H4 (cell line): ENCODE data around the gene TIMP4. TPM values are rescaled to one million over a fixed set of nuclear protein-coding genes. Genes with fewer than 3 reads are reported as not detected.

Experiments
- DNase-seq: peaks from one replicate; pipeline ENCODE4 v3.0.0-alpha.2; 2015; ENCODE audit warnings: low spot score
- total RNA-seq: library from RNA; depleted of rRNA; stranded (reverse); fragments of >200 nt; shearing (Covaris generic); gene quantifications from 2 replicates; pipeline ENCODE4 v1.2.3, GENCODE V29; 2014

Gene TIMP4
- total RNA-seq, 1 experiment from 2014 or later: 0.52 TPM

- no peak for DNase-seq
Observed at GRCh38 chr3:12147049-12147780, 11.5 kb downstream of the TIMP4 start.

GRCh38 chr3:12143949-12144504 is 14.7 kb downstream of the TIMP4 start:
- peak; percentile 67 for DNase-seq

DNA sequence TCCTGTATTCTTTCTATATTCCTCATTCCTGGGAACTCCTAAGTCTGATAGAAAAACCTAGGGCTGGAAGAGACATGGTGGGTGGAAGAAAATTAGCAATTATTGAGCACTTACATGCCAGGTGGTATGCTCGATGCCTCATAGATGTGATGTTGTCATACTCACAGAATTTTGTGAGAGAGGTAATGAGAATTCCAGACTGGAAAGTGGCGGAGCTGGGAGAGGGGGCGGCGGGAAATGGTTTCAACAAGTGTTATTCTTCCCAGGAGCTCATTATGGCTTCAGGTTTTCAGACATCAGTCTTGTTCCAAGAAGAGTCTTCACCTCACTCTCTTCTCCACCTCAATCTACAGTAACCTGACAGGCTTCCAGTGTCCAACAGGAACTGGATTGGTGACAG is 16.2 kb downstream of the TIMP4 start:
- no peak for DNase-seq

DNA sequence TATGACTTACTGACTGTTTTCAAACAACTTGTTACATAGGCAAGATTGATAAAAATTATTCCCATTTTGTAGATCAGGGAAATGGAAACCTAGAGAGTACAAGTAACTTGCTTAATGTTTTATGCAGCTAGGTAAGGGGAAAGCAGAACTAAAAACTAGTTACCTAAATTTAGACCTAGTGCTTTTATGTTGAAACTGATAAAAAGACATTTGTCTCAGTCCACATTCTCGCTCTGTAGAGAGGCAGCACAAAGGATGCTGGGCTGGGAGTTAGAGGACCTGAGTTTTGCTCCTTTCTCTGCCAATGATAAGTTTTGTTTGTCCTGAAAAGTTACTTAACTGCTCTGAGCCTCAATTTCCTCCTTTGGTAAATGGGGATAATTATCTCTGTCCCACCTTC is 17.4 kb downstream of the TIMP4 start:
- no peak for DNase-seq

DNA sequence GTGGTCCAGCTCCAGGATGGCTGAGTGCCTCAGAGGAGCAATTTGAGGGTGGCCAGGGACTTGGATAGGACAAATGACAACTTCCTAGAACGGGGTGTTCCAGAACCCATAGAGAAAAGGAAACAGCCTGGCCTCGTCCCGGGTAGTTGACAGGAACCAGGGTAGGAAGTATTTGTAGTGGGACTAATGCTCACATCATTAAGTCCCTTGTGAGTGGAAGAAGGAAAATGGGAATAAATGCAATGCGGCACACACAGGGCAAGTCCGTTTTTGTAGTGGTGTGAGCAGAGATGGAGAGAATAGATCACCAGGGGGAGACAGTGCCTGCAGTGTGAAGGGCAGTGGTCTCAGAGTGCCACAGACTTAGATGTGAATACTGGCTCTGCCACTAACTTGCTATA is 19.6 kb downstream of the TIMP4 start:
- peak; percentile 69 for DNase-seq

DNA sequence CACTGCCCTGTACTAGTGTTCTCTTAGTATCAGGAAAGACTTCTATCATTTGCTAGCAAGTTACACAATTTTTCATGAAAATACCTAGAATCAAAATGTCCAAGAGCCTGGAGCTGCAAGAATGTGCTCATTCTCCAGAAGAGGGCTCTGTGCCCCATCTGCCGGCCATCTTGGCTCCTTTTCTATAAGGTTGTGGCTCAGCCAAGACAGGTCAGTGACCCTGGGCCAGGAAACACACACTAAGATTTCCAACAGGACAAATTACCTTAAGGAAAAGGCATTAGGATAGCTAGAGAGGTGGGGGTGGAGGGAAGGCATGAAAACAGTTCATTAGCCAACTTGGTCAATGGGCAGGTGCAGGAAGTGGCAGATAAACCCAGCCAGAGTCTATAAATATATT is 20.7 kb downstream of the TIMP4 start:
- peak; percentile 31 for DNase-seq

DNA sequence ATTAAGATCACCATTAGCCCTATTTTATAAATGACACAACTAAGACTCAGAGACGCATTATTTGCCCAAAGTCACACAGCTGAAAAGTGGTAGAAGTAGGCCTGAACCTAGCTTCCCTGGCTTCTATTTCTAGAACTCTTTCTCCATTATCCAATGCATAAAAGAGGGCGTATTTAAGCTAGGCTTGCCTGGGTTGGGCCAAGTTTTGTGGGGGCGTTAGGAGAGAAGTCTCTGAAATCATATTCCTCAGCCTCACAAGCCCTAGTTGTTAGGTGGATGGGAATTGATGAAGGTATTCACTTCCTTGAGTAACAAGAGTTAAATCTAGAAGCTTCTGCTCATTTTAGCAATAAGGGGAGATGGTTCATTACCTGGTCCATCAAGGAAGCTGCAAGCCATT is 22.3 kb downstream of the TIMP4 start:
- no peak for DNase-seq

DNA sequence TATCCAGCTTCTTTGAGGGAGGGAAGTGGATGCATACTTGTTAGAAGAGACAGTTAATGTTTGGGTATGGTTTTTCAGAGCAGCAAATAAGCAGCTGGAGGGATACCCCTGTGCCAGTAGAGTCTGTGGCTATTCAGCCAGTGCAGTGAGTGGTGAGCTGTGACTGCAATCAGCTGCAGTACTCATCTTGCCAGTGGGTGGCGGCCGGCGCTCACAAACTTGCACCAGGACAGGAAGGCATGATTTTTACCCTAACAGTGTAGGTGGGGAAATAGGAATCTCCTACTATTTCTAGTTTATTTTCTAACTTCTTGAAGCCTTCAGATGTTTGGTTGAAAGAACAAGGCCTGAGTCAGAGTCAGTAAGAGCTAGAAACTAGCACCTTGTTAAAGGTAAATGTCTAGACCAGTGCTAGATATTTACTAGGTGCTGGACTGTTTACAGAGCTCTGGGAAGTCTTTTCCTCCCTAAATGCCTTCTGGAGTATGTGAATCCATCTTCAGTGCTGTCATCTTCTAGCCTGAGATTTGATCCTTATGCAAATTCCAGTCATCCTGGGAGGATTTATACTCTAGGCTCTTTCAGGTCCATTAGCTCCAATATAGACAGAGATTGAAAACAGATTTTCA is 23.6 kb downstream of the TIMP4 start:
- DNase-seq: peak; percentile 66

GRCh38 chr3:12132881-12133280 is 25.8 kb downstream of the TIMP4 start:
- DNase-seq: no peak

GRCh38 chr3:12131351-12132090 is 27.2 kb downstream of the TIMP4 start:
- no peak for DNase-seq

DNA sequence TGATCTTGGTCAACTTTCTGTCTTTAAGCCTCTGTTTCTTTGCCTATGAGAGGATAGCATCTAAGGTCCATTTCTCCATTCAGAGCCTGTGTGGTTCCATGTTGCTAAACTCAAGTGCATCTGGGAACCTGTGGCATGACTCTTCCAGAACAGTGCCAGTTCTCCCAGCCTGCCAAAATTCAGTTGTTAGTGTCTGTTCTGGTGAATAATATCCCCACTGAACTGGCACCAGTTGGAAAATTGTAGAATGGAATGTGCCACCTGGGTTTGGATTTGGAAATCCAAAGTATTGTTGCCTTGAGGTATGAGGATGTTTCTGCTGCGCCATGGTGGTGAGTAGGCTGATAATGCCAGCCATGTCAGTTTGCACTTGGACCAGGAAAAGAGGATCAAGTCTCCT is 31.3 kb downstream of the TIMP4 start:
- no peak for DNase-seq

DNA sequence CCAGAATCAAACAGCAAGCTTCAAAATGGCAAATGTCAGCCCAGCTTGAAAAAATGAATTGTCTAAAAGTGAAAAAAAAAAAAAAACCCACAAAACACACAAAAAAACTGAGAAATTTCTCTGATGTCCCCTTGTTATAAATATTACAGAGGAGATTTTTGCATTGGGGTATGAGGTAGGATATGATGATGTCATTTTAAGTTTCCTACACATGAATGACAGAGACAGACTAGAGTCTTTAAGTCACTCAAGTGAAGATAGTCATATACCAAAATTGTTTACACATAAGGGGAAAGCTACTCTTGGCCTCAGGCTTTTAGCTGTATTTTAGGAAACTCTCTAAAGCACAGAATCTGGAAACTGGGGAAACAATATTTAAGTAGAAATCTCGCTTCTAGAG is 32.9 kb downstream of the TIMP4 start:
- DNase-seq: no peak

DNA sequence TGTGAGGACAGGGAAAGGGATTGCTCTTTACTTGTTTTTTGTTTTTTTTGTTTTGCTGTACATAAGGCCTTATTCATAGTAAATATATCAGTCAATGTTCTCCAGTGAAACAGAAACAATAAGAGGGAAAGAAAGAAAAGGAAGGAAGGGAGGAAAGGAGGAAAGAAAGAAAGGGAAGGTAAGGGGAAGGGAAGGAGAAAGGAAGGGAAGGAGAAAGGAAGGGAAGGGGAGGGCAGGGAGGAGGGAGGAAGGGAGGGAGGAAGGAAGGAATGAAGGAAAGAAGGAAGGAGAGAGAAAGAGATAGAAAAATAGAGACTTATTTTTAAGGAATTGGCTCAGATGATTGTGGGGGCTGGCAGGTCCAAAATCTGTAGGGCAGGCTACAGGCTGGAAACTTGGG is 37.2 kb downstream of the TIMP4 start:
- no peak for DNase-seq

- DNase-seq: no peak
Observed at GRCh38 chr3:12120374-12121140, 38.2 kb downstream of the TIMP4 start.

DNA sequence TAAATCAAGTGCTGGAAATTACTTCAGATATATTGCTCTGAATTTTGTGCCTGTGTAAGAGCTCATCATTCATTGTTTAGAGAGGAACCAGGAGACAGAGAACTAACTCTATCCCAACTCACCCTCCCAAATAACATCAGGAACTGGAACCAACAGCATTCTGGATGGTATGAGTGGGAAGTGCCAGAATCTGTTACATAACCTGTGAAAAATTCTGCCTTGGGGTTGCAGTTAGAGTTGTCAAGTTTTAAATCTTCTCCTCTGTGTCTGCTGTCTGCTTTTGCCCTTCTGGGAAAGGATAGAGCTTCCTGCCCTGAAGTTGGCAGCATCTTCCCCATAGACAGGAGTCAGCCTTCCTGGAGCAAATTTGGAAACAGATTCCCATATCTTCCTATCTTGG is 41.2 kb downstream of the TIMP4 start:
- no peak for DNase-seq

DNA sequence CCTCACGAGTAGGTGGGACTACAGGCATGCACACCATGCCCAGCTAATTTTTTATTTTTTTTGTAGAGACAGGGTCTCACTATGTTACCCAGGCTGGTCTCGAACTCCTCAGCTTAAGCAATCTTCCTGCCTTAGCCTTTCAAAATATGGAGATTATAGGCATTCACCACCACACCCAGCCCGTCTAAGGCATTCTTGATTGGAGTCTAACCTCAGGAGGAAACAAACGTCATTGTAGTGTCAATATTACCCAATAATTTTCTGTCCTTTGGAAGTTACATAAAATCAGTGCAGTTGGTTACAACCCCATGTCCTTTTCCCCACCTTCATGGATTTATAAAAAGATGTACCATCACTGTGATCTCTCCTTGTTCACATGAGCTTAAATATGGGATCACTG is 41.8 kb downstream of the TIMP4 start:
- no peak for DNase-seq

GRCh38 chr3:12115849-12116248 is 42.9 kb downstream of the TIMP4 start:
- DNase-seq: no peak

DNA sequence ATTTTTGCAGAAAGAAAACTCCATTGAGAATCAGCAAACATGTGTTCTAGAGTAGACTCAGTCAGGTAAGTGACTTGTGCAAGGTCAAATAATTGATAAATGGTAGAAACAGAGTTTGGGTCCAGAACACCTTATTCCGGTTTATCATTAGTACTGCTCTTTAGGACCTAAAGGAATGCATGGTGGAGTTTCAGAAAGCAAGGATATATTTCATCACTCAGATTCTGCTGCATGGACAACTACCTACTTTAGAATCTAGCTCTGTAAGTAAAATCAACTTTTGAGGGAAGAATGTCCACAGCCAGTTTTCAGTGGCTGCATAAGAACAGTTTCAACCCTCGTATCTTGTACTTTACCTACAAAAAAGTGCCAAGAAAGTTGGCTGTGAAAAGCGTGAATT is 43.6 kb downstream of the TIMP4 start:
- no peak for DNase-seq

- DNase-seq: no peak
Observed at GRCh38 chr3:12114251-12114650, 44.5 kb downstream of the TIMP4 start.

DNA sequence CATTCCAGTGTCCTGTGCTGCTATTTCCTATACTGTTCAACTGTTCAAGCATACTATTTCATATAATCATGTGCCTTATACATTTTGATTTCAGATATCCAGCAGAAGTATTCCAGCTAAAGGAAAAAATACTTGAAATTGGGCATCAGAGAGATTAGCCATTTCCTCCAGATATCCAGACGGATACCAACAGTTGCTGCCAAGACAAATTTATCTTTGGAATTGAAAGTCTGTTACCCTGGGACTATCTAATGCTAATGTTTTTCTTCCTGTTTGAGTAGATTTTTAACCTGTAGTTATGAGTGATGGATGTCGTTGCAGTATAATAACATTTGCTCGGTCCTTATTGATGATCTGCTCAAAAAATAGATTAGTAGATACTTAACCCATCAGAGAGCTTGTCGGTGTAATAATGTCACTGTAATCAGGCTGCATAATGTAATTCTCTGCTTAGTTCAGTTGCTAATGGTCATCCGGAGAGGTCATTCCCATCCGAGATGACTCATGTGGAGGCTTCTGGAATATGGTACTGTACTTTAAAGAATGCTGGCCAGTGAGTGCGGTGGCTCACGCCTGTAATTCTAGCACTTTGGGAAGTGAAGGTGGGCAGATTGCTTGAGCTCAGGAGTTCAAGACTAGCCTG is 51.5 kb downstream of the TIMP4 start:
- no peak for DNase-seq
